PFSK-1 (cell line): Measurements from ENCODE around the gene PPIB.

ENCODE experiments used
- POLR2AphosphoS5 ChIP-seq: IDR thresholded peaks from 2 replicates; pipeline ENCODE4 v1.6.1; 2012; ENCODE audit warnings: low read depth, mild to moderate bottlenecking, control low read depth, low read length, moderate library complexity
- REST ChIP-seq, 2 experiments: IDR thresholded peaks; 2 replicates each; pipeline versions ENCODE4 v1.6.1 to v1.8.0; 2011 to 2012; ENCODE audit warnings: low read depth in 2 of 2, low read length in 2 of 2, control low read depth in 1 of 2, inconsistent platforms in 1 of 2, mild to moderate bottlenecking in 1 of 2, moderate library complexity in 1 of 2; ENCODE audit not compliant: insufficient read depth in 1 of 2
- SIN3A ChIP-seq: IDR thresholded peaks from 2 replicates; pipeline ENCODE4 v1.6.1; 2012; ENCODE audit warnings: mild to moderate bottlenecking, low read length, moderate library complexity, borderline replicate concordance; ENCODE audit not compliant: insufficient read depth
- TAF1 ChIP-seq: IDR thresholded peaks from 2 replicates; pipeline ENCODE4 v1.6.1; 2012; ENCODE audit warnings: low read length, control low read depth, borderline replicate concordance; ENCODE audit not compliant: insufficient read depth

DNA sequence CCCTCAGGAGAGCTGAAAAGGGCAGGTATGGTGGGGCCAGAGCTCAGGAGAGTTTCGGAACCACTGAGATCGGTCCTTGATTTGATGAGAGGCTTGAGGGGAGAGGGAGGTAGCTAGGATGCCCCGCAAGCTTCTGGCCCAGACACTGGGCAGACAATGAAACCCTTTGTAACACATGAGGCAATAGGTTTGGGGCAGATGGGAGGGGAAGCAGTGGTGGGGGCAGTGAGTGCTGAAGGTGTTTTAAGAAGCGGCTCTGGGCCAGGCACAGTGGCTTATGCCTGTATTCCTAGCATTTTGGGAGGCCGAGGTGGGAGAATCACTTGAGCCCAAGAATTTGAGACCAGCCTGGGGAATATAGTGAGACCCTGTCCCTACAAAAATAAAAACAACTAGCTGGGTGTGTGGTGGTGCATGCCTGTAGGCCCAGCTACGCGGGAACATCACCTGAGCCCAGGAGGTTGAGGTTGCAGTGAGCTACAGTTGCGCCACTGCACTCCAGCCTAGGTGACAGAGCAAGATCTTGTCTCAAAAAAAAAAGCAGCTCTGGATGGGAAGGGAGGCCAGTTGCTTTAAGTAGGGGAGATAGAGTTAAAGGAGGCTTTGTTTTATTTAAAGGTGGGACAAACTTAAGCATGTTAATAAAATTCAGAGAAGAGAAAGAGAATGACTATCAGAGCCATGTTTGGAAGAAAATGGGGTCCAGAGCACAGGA is 20.9 kb downstream of the PPIB start:
- TF ChIP-seq POLR2AphosphoS5 = no peak
- no peak for TF ChIP-seq TAF1
- no peak for TF ChIP-seq SIN3A
- TF ChIP-seq REST (IDR thresholded peaks at IDR 0.05; ENCODE audit: insufficient read depth in 1 of 2, low read depth in 2 of 2, low read length in 2 of 2) = no peak
